HG02840 (cell line): ENCODE measurements around the gene TENT5C.

ENCODE experiments used
- ATAC-seq: cut with Tn5 transposase; IDR thresholded peaks from one replicate; pipeline ENCODE4 v1.9.1; 2021; ENCODE audit warnings: mild to moderate bottlenecking, moderate library complexity, moderate number of reproducible peaks; ENCODE audit not compliant: unreplicated experiment, low FRiP score

The TENT5C gene

GRCh38 chr1:117632269-117633067 lies 26.6 kb downstream of the TENT5C start:
- no peak for ATAC-seq

- ATAC-seq = no peak
Observed at GRCh38 chr1:117633068-117633345, 27.2 kb downstream of the TENT5C start.

DNA sequence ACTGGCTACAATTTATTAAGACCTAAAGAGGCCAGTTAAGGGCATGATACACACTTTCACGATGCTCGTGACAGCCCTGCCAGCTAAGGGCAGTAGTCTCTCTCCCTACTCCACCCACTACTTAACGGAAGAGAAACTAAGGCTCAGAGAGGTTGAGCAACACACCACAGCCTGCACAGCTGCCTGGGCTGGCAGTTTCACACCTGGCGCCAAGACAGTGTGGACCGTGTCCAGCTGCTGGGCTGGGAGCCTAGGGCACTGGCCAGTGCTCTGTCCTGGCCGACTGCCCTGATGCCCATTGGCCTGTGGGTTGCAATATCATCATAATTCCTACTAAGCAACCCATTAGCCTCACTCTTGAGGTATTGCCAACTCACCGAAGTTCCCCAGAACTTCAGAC lies 27.6 kb downstream of the TENT5C start:
- no peak for ATAC-seq

DNA sequence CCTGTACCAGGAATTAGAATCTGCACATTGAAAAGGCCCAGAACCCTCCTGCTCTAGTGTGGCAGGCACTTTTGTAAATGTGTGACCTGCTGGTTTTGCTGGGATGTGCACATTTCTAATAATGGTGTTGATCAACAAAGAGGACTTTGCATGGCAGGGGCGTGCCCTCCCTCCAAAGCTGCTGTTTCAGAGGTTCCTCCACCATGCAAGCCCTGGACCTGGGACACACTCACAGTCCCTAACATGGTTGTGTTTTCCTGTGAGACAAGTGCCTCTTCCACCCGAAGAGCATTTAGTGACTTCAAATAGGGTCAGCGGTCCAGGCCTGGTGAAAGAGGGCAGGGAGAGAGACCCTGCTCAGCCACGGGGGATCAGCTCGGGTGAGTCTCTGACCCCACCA lies 28.1 kb downstream of the TENT5C start:
- no peak for ATAC-seq

DNA sequence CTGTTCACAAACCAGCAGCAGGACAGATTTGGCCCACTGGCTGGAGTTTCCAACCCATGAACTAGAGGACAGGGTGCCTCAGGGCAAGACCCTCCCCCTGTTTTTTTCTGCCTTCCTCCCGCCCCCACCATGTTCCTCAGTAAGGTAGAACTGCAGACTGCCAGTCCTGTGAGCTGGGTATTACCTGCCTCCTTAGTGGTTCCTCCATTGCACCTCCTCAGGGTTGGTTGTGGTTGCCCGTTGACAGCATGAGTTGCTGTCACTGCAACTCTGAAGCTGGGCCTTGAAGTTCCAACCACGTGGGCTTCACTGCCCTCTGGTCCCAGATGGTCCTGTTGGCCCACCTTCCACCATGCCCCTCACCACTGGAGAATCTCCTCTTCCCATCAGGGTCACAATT lies 28.8 kb downstream of the TENT5C start:
- ATAC-seq = no peak

- ATAC-seq = no peak
Observed at GRCh38 chr1:117635805-117636204, 30.0 kb downstream of the TENT5C start.

GRCh38 chr1:117636637-117637425 lies 31.0 kb downstream of the TENT5C start:
- ATAC-seq = no peak

GRCh38 chr1:117638141-117638540 lies 32.3 kb downstream of the TENT5C start:
- no peak for ATAC-seq

GRCh38 chr1:117638759-117639158 lies 32.9 kb downstream of the TENT5C start:
- ATAC-seq = no peak

DNA sequence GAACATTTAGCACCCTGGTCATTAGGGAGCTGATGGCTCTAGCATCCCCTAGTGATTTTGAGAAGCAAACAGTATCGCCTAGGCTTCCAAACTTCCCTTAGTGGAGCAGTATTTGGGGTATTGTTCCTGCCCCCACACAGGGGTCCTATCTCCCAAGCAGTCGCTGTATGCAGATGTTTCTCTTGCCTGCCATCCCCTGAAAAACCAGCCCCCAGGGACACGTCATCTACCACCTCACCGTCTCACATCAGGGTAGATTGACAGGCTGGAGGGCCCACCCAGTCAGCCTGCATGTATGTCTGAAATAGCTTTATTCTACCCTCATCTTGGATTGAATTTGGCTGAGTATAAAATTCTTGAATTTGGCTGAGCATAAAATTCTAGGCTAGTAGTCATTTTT lies 33.9 kb downstream of the TENT5C start:
- ATAC-seq = no peak

DNA sequence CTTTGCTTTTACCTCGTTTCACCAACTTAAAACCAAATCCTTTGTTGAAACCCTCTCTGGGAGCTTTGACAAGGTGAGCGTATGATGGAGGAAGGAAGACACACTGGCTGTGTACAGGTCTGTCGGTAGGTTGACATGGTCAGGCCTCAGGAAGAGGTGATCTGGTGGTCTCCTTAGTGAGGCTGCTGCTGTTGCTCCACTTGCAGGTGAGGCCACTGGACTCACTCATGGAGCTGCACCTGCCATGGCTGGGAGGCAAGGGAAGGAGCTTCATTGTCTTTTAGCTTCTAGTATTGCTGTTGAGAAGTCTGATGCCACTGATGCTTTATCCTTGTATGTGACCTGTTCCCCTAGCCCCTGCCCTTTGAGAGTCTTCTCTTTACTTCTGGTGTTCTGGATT lies 35.7 kb downstream of the TENT5C start:
- ATAC-seq = no peak

DNA sequence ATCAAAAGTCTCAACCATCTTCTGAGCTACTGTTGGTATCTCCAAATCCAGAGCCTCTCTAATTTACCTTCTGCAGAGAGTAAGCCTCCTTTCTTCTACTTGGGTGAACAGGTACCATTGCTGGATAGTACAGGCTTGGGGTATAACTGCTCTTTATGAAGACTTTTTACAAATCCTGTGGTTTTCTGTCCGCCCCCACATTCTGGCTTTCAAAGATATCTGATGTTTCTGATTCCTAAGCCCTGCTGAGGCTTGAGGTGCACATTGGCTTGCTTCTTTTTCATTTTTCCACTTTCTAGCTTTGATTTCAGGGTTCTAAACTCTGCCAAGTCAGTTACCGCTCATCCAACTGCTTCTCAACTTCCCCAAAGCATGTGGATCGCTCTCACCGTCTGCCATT lies 37.1 kb downstream of the TENT5C start:
- no peak for ATAC-seq

DNA sequence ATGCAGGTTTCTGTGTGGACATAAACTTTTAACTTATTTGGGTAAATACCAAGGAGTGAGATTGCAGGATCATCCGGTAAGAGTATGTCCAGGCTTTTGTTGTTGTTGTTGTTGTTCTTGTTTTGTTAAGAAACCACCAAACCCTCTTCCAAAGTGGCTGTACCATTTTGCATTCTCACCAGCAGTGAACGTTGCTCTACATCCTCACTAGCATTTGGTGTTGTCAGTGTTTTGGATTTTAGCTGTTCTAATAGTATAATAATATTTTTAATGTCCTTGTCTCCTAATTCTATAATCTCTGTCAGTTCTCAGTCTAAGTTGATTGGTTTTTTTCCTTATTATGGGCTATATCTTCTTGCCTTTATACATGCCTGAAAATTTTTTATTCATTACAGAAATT lies 37.8 kb downstream of the TENT5C start:
- ATAC-seq = no peak

- ATAC-seq = no peak
Observed at GRCh38 chr1:117644696-117645311, 39.0 kb downstream of the TENT5C start.

DNA sequence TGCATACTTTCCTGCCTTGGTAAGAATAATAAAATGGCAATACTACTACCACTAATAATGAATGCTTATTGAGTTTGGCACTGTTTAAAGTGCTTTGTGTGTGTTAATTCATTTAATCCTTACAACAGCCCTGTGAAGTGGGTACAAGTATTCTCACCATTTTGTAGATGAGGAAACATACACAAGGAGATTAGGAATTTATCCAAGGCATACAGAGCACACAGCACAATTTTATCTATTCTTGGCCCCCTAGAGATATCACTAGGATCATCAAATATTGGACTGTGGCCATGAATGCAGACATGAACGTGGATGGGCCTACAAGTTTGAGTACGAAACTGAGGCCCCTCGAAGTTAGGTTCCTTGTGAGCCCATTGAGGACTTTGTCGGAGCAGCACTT lies 39.5 kb downstream of the TENT5C start:
- ATAC-seq = no peak

- ATAC-seq = no peak
Observed at GRCh38 chr1:117646007-117646811, 40.4 kb downstream of the TENT5C start.

- no peak for ATAC-seq
Observed at GRCh38 chr1:117646956-117647355, 41.1 kb downstream of the TENT5C start.

- ATAC-seq = no peak
Observed at GRCh38 chr1:117648015-117648414, 42.2 kb downstream of the TENT5C start.

DNA sequence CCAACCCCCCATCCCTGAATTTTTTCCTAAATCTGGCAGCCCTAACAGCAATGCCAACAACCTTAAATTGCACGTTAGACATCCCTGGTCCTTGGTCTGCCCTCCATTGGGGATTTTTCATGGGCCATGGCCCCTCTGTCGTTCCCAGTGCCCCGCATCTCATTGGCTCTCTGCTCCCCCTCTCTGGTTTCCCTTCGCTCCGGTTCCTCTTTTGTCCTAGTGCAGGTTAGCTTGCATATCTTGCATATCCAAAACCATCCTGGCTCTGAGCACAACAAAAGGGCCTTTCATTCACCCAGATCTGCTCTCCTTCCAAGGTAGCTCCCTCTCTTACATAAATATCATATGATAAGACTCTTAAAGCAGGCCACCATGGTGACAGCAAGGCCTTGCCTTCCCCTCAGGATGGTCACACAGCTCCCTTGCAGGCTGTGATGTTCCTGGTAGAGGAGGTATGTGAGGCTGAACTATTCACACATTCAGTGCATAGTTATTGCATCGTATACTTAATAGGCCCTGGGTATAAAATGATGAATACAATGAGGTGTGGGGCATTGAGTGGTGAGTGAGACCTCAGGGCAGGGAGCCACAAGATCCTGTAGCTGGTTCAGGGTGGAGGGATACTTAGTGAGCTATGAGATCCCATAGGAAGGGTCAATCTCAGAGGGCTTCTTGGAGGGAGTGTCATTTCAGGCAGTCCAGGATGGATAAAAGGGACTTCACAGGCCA lies 45.2 kb downstream of the TENT5C start:
- ATAC-seq = no peak

GRCh38 chr1:117651616-117652015 lies 45.8 kb downstream of the TENT5C start:
- no peak for ATAC-seq
